Chondrocyte (in vitro differentiated cells): ENCODE results near the gene CD47. TPM values are rescaled to one million over a fixed set of nuclear protein-coding genes. Genes with fewer than 3 reads are reported as not detected.
A peak's percentile ranks its signal among the peaks of the same experiment; 100 is the strongest.

Experiments
- DNase-seq: peaks from one replicate; pipeline ENCODE4 v3.0.0; 2021; ENCODE audit warnings: mixed read lengths, low spot score
- H3K27ac Mint-ChIP-seq: one replicate; pipeline ENCODE4 v1.8.0; 2021; ENCODE audit warnings: mild to moderate bottlenecking, moderate library complexity, mixed read lengths; ENCODE audit not compliant: unreplicated experiment
- H3K27me3 Mint-ChIP-seq: 2 replicates; pipeline ENCODE4 v1.8.0; 2021; ENCODE audit warnings: low read depth, mixed read lengths
- H3K36me3 Mint-ChIP-seq: 2 replicates; pipeline ENCODE4 v1.8.0; 2021; ENCODE audit warnings: low read depth, mixed read lengths
- H3K4me1 Mint-ChIP-seq: 2 replicates; pipeline ENCODE4 v1.8.0; 2021; ENCODE audit warnings: low read depth, mild to moderate bottlenecking, mixed read lengths
- H3K4me3 Mint-ChIP-seq: one replicate; pipeline ENCODE4 v1.8.0; 2021; ENCODE audit warnings: mild to moderate bottlenecking, moderate library complexity, mixed read lengths; ENCODE audit not compliant: unreplicated experiment
- H3K9me3 Mint-ChIP-seq: 2 replicates; pipeline ENCODE4 v1.8.0; 2021; ENCODE audit warnings: low read depth, mixed read lengths
- total RNA-seq: library from RNA; stranded (reverse); gene quantifications from 3 replicates; pipeline ENCODE4 v1.2.1, GENCODE V29; 2021
- TF ChIP-seq, protein P1 (sequence below): fragments of 200-600 bp; sonication (generic); IDR thresholded peaks from 2 replicates; pipeline ENCODE4 v1.5.0; 2021; ENCODE audit warnings: antibody characterized with exemption, mild to moderate bottlenecking, moderate library complexity

CD47 gene
- total RNA-seq, 1 donor from 2014 or later, result 43.1 TPM

GRCh38 chr3:108089579-108089978, 1.3 kb downstream of the CD47 start:
- H3K36me3 Mint-ChIP-seq, result peaks cover 2% of the 10 kb centered on the region
- H3K9me3 Mint-ChIP-seq, result no peaks in the 10 kb centered on the region
- no peaks in the 10 kb centered on the region for H3K27me3 Mint-ChIP-seq
- H3K4me1 Mint-ChIP-seq, result peaks cover 12% of the 10 kb centered on the region
- TF ChIP-seq, protein P1, sequence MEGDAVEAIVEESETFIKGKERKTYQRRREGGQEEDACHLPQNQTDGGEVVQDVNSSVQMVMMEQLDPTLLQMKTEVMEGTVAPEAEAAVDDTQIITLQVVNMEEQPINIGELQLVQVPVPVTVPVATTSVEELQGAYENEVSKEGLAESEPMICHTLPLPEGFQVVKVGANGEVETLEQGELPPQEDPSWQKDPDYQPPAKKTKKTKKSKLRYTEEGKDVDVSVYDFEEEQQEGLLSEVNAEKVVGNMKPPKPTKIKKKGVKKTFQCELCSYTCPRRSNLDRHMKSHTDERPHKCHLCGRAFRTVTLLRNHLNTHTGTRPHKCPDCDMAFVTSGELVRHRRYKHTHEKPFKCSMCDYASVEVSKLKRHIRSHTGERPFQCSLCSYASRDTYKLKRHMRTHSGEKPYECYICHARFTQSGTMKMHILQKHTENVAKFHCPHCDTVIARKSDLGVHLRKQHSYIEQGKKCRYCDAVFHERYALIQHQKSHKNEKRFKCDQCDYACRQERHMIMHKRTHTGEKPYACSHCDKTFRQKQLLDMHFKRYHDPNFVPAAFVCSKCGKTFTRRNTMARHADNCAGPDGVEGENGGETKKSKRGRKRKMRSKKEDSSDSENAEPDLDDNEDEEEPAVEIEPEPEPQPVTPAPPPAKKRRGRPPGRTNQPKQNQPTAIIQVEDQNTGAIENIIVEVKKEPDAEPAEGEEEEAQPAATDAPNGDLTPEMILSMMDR, result no peak
- no peak for DNase-seq
- H3K4me3 Mint-ChIP-seq, result peak overlapping the region; percentile 87
- H3K27ac Mint-ChIP-seq, result peak overlapping the region; percentile 11

DNA sequence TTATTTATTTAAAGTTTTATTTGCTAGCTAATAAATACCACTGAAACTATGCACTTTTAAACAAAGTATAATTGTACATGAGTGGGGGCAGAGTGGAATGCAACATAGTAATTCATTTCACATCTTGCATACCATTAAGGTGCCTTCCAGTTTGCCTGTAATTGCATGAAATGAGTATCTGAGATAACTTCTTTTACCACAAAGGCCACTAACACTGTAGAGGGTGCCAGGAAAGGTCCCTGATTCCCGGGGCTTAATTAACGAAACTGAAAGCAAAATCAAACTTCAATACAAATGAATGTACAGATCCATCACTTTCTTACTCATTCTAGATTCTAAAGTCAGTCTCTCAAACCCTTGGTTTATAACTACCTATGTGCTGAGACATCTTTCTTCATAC, 2.1 kb downstream of the CD47 start:
- no peak for DNase-seq
- Mint-ChIP-seq H3K4me1 (peaks cover 12% of the 10 kb centered on the region), H3K27me3 (no peaks in the 10 kb centered on the region), H3K27ac (no peak overlapping the region), H3K4me3 (no peak overlapping the region), H3K9me3 (no peaks in the 10 kb centered on the region), H3K36me3 (peaks cover 2% of the 10 kb centered on the region)
- TF ChIP-seq, protein P1, result no peak

DNA sequence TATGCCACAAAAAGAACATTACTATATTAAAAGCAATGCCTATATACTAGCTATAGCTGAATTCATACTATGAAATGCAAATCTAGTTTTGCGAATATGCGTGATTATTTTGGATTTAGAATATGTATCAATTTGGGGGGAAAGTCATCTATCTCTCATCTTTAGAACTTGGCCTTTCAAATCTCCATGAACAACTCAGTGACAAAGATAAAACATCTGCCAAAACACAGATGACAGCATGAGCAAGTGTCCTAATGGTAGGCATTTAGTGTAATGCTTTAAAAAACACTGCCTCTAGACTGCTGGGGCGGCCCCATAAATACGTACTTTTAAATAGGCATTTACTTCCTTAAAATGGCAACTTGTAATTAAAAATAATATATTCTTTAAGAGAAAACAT, 2.7 kb downstream of the CD47 start:
- H3K4me3 Mint-ChIP-seq, result no peak overlapping the region
- H3K27ac Mint-ChIP-seq, result no peak overlapping the region
- H3K36me3 Mint-ChIP-seq, result peaks cover 2% of the 10 kb centered on the region
- H3K9me3 Mint-ChIP-seq, result no peaks in the 10 kb centered on the region
- H3K27me3 Mint-ChIP-seq, result no peaks in the 10 kb centered on the region
- H3K4me1 Mint-ChIP-seq, result peaks cover 12% of the 10 kb centered on the region
- DNase-seq, result no peak
- TF ChIP-seq, protein P1, result no peak

- no peaks in the 10 kb centered on the region for H3K27me3 Mint-ChIP-seq
- no peak overlapping the region for H3K27ac Mint-ChIP-seq
- H3K4me3 Mint-ChIP-seq, result no peak overlapping the region
- TF ChIP-seq, protein P1, result no peak
- H3K36me3 Mint-ChIP-seq, result peaks cover 2% of the 10 kb centered on the region
- H3K9me3 Mint-ChIP-seq, result no peaks in the 10 kb centered on the region
- peaks cover 12% of the 10 kb centered on the region for H3K4me1 Mint-ChIP-seq
- DNase-seq, result no peak
Observed at GRCh38 chr3:108086653-108087052, 4.2 kb downstream of the CD47 start.

DNA sequence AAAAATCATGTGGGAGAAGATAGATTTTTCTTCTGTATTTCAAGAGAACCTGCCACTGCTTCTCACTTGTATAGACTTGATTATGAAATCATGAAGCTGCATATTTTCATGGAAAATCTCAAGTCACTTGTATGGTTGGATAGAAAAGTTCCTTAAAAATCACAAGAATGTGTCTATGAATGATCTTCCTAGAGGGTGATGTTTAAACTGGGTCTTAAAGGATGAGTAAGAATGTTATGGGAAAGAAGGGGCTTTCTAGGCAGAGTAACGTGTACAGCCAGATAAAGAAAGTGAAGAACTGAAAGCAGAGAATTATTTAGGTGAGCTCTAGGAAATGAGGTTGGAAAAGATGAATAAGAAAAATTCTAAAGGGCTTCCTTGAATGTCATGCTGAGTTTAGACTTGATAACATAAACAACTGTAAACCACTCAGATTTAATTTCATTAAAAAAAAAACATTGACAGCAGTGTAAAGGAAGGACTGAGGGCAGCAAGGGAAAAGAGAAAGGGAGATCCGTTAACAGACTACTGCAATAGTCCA, 5.0 kb downstream of the CD47 start:
- TF ChIP-seq, protein P1, result no peak
- Mint-ChIP-seq H3K27ac (no peak overlapping the region), H3K27me3 (no peaks in the 10 kb centered on the region), H3K36me3 (no peaks in the 10 kb centered on the region), H3K4me3 (no peak overlapping the region), H3K9me3 (no peaks in the 10 kb centered on the region), H3K4me1 (peaks cover 12% of the 10 kb centered on the region)
- DNase-seq, result no peak
